Measurements from ENCODE around the gene PRKAB2.
"Not testable (repeated sequence)": the region's sequence is repeated elsewhere in the genome, so short reads cannot be mapped to it uniquely, and the experiment has no call there.

PRKAB2 gene, protein sequence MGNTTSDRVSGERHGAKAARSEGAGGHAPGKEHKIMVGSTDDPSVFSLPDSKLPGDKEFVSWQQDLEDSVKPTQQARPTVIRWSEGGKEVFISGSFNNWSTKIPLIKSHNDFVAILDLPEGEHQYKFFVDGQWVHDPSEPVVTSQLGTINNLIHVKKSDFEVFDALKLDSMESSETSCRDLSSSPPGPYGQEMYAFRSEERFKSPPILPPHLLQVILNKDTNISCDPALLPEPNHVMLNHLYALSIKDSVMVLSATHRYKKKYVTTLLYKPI

DNA sequence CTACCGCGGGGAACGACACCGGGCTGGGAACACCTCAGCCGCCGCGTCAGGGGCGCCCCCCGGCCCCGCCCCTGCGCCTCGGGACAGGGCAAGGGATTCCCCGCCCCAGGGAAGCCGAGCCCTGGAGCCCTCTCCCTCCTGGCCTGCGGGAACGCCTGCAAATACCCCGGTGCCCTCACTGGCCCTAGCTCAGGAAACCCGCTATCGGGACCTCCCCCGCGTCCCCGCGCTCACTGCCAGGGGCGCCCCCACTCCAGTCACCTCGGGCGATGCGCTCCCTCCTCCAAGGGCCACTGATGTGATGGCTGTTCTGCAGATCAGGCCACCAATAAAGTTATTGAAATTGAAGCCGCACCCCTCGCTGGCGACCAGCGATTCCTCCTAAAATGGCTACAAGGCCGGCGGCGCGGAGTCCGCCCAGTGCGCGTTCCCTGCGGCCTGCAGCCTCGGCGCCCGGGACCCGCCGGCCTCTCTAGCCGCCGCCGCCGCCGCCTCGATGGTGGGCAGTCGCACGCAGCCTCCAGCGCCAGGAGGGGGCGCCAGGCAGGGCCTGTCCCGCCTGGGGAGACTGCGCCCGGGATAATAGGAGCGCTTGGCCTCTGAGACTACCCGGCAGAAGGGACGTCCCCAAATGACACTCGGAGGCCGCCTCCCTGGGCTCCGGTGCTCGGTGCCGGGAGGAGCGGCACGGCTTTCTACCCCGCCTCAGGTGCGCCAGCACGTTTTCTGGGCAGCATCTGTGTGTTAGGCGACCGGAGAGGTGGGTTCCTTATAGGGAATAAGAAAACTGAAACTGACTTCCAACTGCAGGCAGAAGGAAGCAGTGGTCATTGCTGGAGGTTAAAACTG is at the start of gene PRKAB2:
TSS of gene PRKAB2 (minus strand) at position 303 of the 849 bp plus-strand sequence. CDS start 326 bp downstream, outside the sequence.
- peak; percentile 90 for DNase-seq

DNA sequence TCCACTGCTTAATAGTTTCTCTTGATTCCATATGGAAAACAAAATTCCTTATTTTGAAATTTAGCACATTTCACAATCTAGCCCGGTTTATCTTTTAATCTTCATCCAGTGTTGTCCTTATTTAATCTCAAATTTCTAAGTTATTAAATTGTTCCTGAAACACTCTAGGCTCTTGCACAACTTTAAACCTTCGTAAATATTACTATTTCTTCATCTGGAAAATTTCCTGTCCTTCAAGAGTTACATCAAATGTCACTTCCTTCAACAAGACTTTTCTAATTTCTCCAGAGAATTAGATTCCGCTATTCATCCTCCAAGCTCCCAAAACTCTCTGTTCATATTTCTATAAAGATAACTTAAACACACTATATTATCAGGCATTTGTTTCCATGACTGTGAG is 46.3 kb upstream of the PRKAB2 start:
- no peak for DNase-seq

DNA sequence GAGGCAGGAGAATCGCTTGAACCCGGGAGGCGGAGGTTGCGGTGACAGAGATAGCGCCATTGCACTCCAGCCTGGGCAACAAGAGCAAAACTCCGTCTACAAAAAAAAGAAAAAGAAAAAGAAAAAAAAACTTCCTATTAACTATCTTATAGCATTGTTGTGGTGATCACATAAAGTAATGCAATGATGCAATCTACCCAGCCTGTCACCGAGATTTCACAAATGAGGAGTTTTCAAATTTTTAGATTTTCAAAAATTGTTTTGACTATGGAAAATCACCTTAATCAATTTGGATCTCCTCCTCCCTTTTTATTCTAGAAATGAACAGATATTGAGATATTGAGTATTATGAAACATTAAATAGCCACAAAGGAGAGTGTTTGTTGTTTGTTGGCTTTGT is 44.9 kb upstream of the PRKAB2 start:
- no peak for DNase-seq

DNA sequence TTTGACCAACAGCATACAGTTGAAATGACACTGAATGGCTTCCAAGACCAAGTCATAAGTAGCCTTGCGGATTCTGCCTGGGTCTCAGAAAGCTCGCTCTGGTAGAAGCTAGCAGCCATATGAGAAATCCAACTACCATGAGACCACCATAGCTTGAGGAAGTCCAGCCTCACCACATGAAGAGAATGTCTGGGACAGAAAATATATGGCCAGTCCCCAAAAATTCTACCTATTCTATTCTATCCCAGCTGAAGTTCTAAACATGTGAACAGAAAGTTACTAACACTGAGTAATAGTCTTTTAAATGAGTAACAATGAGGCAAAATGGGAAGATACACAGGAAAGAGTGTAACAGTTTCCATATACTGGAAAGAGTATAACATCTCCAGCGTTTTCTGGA is 43.9 kb upstream of the PRKAB2 start:
- DNase-seq = no peak

DNA sequence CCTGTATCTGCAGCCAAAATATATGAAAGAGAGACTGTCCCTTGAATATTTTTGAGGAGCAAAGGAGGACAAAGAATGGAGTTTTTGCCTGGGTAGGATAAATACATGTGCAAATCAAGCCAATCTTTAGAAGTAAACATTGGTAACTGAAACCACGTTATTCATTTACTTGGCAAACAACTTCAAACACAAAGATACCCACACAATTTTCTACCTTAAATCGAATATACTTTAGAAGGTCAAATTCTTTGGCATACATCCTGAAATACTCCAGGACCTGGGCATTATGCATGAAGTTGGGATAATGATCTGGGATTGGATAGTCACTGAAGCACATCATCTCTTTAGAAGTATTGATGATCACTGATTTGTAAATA is 43.3 kb upstream of the PRKAB2 start:
- no peak for DNase-seq

DNA sequence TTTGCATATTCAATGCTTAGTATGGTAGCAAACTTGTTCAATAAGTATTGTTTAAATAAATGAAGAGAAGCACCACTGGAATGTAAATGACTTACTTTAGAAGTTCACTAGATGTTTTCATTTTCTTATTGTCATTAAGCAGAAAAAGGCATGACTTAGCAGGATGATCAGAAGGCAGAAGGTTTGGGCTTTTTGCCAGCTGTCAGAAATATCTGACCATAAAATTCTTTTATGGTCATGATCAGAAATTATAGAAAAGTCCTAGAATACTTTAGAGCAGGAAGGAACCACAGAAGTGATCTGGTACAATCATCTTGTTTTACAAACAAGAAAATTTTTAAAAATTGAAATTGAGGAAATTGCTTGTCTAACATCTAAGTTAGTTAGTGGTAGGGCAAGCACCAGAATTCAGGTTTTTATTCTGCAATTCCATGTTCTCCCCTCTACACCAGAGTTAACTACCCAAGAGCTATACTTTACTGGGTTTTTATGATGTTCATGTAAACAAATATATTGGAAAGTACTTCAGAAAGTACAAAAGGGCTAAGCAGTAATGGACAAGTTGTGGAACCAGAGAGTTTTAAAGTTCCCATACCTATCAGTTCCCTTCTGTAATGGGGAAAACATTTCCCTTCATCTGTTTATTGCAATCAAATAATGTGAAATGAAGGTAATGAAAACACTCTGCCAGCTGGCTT is 42.7 kb upstream of the PRKAB2 start:
- DNase-seq = no peak

DNA sequence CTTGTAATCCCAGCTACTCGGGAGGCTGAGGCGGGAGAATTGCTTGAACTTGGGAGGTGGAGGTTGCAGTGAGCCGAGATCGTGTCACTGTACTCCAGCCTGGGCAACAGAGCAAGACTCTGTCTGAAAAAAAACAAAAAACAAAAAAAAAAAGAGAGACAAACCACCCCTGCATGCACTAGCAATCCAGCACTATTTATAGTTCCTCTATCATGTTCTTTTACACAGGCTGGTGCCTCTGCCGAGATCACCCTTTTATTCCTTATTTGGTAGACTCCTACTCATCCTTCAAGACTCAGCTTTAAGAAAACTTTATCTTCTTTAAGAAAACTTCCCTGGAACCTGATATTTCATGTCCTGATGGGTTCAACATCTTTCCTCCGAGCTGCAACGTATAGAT is 42.1 kb upstream of the PRKAB2 start:
- DNase-seq = no peak

DNA sequence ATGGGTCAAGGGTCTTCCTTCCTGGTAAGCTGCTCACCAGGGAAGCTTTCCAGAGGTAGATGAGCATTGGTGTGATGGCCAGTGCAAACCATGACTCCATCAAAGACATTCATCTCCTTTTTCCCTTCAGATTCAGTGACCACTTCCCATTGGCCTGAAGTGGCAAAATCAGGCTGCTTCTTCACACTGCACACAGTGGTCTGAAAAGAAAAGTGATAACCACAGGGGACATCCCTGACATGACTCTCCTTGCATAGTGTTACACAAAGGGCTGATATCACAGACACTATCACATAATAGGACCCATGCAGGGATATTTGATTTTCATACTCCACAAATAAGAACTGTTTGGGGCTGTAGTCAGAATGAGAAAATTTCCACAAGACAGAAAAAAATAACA is 41.0 kb upstream of the PRKAB2 start:
- no peak for DNase-seq

DNA sequence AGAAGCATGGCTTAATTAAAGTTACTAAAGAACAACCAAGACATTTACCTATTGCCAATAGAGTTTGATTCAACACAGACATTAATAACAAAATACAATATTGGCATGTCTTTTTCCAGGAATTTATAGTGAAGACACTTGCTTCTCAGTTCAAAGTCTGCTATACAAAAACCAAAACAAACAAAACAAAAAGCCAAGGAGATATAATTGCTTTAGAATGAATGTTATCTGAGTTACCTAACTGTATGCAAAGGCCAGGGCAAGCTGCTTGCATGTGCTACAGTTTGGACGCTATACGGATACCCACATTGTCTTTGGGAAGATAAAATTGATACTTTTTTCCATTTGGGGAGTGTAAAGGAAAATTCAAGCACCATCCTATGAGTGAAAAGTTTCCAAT is 39.3 kb upstream of the PRKAB2 start:
- DNase-seq = no peak

DNA sequence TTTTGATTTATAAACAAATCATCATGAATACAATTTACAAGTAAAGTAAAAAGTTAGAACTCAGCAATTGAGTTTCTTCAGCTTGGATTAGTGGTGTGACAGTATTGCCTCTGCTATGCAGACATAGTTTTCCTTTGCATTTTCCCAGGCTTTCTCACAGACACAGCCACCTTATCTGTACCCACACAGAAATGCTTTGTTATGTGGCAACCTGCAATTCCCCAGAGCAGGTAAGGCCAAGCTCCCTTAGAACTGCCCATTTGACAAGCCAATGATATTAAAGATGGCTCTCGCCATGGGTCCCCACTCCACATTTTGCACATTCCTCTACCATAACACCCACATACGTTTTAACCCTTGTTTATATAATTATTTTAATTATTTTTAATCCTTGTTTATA is 38.7 kb upstream of the PRKAB2 start:
- no peak for DNase-seq

DNA sequence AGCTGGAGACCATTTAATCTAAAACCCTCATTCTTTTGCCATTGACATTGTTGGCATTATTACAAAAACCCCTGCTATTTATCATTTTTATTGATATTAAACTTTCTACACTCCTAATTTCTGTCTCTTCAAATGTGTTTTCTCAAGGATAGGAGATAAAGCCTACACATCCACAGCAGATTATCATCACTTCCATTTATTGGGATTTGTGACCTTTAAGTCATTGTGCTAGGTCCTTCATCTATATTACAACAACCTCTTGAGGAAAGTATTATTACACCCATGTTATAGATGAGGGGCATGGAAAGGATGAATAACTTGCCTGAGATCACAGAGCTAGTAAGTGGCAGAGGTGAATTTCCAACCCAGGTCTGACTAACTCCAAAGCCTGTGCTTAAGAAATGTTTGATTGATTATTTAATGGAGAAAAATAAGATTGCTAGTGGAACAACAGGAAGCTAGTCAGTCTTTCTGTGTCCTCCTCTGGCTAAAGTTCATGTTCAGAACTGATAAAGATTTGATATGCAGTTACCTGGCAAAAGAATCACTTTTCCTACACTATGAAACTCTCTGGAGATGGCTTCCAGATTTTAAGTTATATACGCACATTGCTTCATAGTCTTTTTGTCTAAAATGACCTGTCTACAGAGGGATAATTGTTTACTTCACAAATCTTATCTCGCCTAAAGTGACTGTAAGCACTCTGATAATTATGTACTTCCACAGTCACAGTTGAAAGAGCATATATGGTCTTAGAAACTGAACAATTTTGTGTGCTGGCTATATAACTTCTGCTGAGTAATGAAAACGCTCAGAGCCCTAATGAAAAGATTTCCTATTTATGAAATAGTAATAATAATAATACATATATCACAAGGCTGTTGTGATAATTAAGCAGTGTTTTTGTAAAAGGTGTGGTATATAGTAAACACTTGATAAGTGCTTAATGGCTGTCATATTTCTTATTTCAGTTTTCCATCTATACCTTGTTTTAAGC is 37.9 kb upstream of the PRKAB2 start:
- no peak for DNase-seq

DNA sequence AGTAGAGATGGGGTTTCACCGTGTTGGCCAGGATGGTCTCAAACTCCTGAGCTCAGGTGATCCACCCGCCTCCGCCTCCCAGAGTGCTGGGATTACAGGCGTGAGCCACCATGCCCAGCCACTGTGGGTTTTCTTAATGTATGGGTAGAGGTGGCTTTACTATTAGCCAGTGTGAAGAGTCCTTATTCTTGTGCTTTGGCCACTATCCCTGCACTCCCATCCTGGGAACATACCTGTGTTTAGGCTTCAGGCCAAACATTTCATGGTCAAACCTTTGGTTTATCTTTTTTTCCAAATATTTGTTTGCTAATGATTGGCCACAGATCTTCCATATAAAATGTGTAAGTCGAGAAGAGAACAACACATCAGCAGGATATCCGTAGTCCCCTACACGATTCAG is 36.3 kb upstream of the PRKAB2 start:
- DNase-seq = no peak

DNA sequence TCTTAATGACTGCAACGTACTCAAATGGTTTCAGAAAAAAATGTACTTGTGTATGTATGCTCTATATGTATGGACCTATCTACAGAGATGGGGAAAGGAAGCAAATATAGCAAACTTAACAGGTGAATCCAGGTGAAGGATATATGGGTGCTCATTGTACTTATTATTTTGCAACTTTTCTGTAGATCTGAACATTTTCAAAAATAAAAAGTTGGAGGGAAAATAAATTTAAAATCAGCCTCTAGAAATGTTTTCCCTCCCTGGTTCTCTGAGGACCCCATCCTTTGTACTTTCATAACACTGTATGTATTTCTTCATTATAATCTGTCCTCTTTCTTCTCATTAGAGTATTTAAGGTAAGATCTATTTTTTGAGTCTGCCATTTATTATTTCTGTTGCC is 34.9 kb upstream of the PRKAB2 start:
- DNase-seq = no peak

DNA sequence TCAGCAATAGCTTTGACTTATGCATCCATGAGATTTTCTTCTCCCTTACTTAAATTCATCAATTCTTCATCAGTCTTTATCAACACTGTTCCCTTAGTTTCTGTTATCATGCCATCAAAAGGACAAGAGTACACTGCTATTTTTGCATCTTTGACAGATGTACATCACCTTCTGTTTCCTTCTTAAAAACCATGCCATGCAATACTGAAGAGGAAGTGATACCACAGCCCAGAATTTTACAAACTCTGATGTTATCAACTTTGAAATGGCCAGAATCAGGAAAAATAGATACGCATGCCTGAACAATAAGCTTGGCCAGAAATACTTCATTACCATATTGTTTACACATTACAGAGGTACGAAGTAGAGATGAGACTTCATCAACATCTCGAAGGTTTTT is 31.8 kb upstream of the PRKAB2 start:
- DNase-seq = no peak

DNA sequence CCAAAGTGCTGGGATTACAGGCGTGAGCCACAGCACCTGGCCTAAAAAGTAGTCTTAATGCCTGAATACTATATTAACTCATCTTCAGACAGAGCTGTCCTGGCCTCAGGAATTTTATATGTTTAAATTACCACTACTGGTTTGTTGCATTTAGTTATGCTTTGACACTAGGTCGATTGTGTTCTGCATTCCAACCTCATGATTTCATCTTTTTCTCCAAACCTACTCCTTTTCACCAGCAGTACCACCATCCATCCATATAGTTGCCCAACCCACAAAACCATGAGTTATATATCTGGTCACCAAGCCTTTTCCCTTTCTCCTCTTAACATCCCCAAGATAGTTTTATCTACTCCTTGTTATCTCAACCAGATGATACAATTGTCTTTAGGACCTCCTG is 30.3 kb upstream of the PRKAB2 start:
- DNase-seq = no peak

DNA sequence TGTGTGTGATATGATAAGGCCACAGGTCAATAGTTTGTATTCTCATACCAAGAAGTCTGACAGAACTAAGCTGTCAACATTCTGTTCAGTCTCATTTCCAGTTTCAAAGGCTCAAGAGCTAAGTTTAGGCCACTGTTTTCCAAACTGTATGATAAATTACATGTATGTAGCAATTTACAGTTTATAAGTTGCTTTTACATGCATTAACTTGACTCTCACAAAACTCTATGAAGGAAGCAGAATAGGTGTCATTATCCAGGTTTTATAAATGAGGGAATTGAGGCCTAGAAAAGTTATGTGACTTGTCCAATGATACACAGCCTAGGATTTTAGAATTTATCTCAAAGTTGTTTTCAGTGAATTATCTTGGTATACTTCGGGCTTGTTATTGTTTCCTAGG is 29.5 kb upstream of the PRKAB2 start:
- DNase-seq = no peak

DNA sequence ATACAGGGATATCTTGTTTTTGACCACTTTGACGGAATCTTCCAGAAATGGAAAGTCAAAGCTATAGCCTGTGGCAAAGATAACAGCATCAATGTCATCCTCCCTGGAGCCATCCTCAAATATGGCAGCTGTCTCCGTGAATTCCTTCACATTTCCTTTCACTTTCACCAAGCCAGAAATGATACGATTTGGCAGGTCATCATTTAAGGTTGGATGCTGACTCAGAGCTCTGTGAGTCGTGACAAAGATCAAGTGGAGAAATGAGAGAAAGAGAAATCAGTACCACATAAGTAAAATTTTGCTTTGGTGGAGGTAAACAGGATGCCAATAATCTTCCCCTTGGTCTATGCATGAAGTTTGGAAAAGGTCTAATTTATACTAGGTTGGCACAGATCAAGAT is 29.0 kb upstream of the PRKAB2 start:
- no peak for DNase-seq

DNA sequence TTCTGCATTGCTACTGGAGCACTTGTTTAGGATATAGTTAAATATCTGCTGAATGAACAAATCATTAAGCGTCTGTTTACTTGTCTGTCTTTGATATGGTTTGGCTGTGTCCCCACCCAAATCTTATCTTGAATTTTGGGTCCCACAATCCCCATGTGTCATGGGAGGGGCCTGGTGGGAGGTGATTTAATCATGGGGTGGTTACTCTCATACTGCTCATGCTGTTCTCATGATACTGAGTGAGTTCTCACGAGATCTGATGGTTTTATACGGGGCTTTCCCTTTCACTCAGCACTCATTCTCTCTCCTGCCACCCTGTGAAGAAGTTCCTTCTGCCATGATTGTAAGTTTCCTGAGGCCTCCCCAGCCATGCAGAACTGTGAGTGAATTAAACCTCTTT is 25.1 kb upstream of the PRKAB2 start:
- DNase-seq = not testable (repeated sequence)

DNA sequence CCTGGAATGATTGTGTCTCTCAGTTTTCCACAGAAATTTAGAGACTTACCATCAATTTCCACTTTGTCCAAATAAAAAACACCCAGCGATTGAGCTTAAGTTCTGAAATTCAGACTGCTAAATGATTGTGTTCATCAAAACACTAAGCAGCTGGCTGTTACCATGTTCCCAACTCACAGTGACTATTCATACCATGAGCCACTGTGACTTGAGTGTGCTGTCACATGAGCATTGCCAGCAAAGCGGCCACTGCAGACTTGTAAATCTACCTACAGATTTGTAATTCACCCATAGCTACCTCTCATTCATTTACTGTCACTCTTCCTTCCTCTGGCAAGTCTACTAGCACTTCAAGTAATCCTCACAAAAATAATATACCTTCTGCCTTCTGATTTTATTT is 17.2 kb upstream of the PRKAB2 start:
- DNase-seq = no peak

DNA sequence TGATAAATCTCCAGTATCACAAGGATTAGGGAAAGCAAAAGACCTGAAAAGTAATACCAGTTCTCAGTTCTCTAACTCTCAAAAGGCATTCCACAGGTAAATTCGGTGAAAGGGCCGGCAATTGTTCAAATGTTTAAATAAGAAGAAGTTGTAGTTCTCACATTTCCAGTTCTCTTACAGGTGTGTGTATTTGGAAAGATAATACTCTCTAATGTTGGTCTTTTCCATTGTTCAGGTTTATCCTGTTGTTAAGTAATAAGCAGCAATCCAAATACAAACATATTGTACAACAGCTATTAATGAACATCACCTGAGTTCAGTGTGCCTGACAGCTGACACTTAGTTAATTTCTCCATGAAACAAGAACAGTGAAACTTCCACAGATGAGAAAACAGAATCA is 13.2 kb upstream of the PRKAB2 start:
- no peak for DNase-seq

DNA sequence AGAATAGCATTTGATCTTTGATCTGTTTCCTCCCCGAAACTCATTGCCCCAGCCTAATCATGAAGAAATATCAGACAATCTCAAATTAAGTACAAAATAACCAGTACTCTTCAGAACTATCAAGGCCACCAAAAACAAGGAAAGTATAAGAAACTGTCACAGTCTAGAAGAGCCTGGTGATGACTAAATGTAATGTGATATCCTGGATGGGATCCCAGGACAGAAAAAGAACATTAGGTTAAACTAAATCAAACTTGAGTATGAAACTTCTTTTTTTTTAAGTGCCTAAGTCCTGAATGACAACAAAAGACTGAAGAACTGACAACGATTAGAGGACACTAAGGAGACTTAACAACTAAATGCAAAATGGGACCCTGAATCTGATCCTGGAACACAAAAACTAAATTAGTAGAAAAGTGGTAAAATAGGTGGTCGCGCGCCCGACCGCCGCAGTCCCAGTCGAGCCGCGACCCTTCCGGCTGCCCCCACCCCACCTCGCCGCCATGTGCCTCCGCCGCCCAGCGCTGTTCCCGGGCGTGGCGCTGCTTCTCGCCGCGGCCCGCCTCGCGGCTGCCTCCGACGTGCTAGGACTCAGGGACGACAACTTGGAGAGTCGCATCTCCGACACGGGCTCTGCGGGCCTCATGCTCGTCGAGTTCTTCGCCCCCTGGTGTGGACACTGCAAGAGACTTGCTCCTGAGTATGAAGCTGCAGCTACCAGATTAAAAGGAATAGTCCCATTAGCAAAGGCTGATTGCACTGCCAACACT is 5.5 kb upstream of the PRKAB2 start:
- no peak for DNase-seq

Data from DMS79 (cell line).